ENCODE data around the gene DLG3.
"Not testable (repeated sequence)": the region's sequence is repeated elsewhere in the genome, so short reads cannot be mapped to it uniquely, and the experiment has no call there.

The DLG3 gene

GRCh38 chrX:70477734-70478075, 33.1 kb downstream of the DLG3 start:
- no peak for DNase-seq

GRCh38 chrX:70478526-70479245, 34.1 kb downstream of the DLG3 start:
- no peak for DNase-seq

- no peak for DNase-seq
Measured at GRCh38 chrX:70479247-70479921, 34.7 kb downstream of the DLG3 start.

GRCh38 chrX:70479922-70480659, 35.5 kb downstream of the DLG3 start:
- no peak for DNase-seq

GRCh38 chrX:70480660-70481018, 36.0 kb downstream of the DLG3 start:
- DNase-seq: no peak

- no peak for DNase-seq
Measured at GRCh38 chrX:70481471-70482270, 37.0 kb downstream of the DLG3 start.

- no peak for DNase-seq
Measured at GRCh38 chrX:70482300-70482699, 37.7 kb downstream of the DLG3 start.

GRCh38 chrX:70485466-70485865, 40.8 kb downstream of the DLG3 start:
- DNase-seq: no peak

- DNase-seq: no peak
Measured at GRCh38 chrX:70488856-70489255, 44.2 kb downstream of the DLG3 start.

GRCh38 chrX:70494441-70494840, 49.8 kb downstream of the DLG3 start:
- no peak for DNase-seq

- DNase-seq: no peak
Measured at GRCh38 chrX:70496491-70496890, 51.9 kb downstream of the DLG3 start.

GRCh38 chrX:70497026-70497425, 52.4 kb downstream of the DLG3 start:
- no peak for DNase-seq

GRCh38 chrX:70498129-70498528, 53.5 kb downstream of the DLG3 start:
- DNase-seq: no peak

- no peak for DNase-seq
Measured at GRCh38 chrX:70500826-70501225, 56.2 kb downstream of the DLG3 start.

GRCh38 chrX:70504772-70505450, 60.3 kb downstream of the DLG3 start:
- no peak for DNase-seq

GRCh38 chrX:70505451-70505841, 60.8 kb downstream of the DLG3 start:
- DNase-seq: no peak

GRCh38 chrX:70508296-70508911, 63.8 kb downstream of the DLG3 start:
- no peak for DNase-seq

GRCh38 chrX:70509078-70509477, 64.4 kb downstream of the DLG3 start:
- no peak for DNase-seq

GRCh38 chrX:70515270-70515669, 70.6 kb downstream of the DLG3 start:
- not testable (repeated sequence) for DNase-seq

GRCh38 chrX:70515692-70516091, 71.1 kb downstream of the DLG3 start:
- DNase-seq: not testable (repeated sequence)

GRCh38 chrX:70525733-70526132, 81.1 kb downstream of the DLG3 start:
- no peak for DNase-seq

GRCh38 chrX:70527053-70527452, 82.4 kb downstream of the DLG3 start:
- DNase-seq: no peak

All from activated CD4-positive, alpha-beta T cell treated with anti-CD3 and anti-CD28 coated beads, Interleukin-2, amount 50 U/mL, for 4 hours (primary cell).